SK-N-SH (cell line): ENCODE data around the gene PELI2. TPM values are rescaled to one million over a fixed set of nuclear protein-coding genes. Genes with fewer than 3 reads are reported as not detected.

Experiments
- CTCF ChIA-PET: fragments of 300-600, 350-600 bp; formaldehyde crosslinking; extraction: SDS; loops from one replicate; lab custom pipeline; 2021; lab: Yijun Ruan, JAX
- POLR2A ChIA-PET: fragments of 350-600 bp; sonication (Branson Sonifier 250); formaldehyde crosslinking; extraction: SDS; loops from one replicate; lab custom pipeline; 2020; ENCODE audit warnings: antibody characterized with exemption, inconsistent platforms; lab: Yijun Ruan, JAX
- DNase-seq: peaks from one replicate; pipeline ENCODE4 v3.0.0; 2012
- H2AFZ ChIP-seq: fragments of 200-600 bp; sonication (generic); 2 replicates; pipeline ENCODE4 v1.8.1; 2016; ENCODE audit warnings: antibody characterized with exemption, mild to moderate bottlenecking, low read depth
- H3F3A ChIP-seq: fragments of 200-600 bp; sonication (generic); replicated peaks from 2 replicates; pipeline ENCODE3; 2016; ENCODE audit warnings: antibody characterized with exemption, mild to moderate bottlenecking; ENCODE audit not compliant: insufficient read depth
- H3K27ac ChIP-seq, 2 experiments: fragments of 200-500 bp in 1 of 2; fragments of 200-600 bp in 1 of 2; sonication (Bioruptor generic) in 1 of 2; sonication (generic), shearing (Covaris generic) in 1 of 2; 2 replicates each; pipeline versions ENCODE4 v1.5.1 to v1.6.1; 2014 to 2016; ENCODE audit warnings: low read depth in 2 of 2, inconsistent platforms in 1 of 2, low read length in 1 of 2, mild to moderate bottlenecking in 1 of 2, mixed read lengths in 1 of 2
- H3K27me3 ChIP-seq: fragments of 200-600 bp; sonication (generic), shearing (Covaris generic); 2 replicates; pipeline ENCODE4 v1.6.1; 2016; ENCODE audit warnings: mixed run types; ENCODE audit not compliant: insufficient read depth
- H3K36me3 ChIP-seq, 2 experiments: fragments of 200-500 bp in 1 of 2; fragments of 200-600 bp in 1 of 2; sonication (Bioruptor generic) in 1 of 2; sonication (generic) in 1 of 2; replicated peaks in 1 of 2; 2 replicates each; pipeline versions ENCODE3 to v1.5.1; 2014 to 2016; ENCODE audit warnings: low read length in 1 of 2, mild to moderate bottlenecking in 1 of 2; ENCODE audit not compliant: insufficient read depth in 2 of 2, control insufficient read depth in 1 of 2
- H3K4me1 ChIP-seq, 2 experiments: fragments of 200-500 bp in 1 of 2; fragments of 200-600 bp in 1 of 2; sonication (Bioruptor generic) in 1 of 2; sonication (generic), shearing (Covaris generic) in 1 of 2; 2 replicates each; pipeline versions ENCODE4 v1.5.1 to v1.6.1; 2014 to 2016; ENCODE audit warnings: low read depth in 1 of 2, low read length in 1 of 2, mixed run types in 1 of 2; ENCODE audit not compliant: insufficient read depth in 2 of 2, control insufficient read depth in 1 of 2
- H3K4me2 ChIP-seq: fragments of 200-600 bp; sonication (generic), shearing (Covaris generic); 2 replicates; pipeline ENCODE4 v1.6.1; 2017; ENCODE audit warnings: mixed run types
- H3K4me3 ChIP-seq, 2 experiments: fragments of 200-500 bp in 1 of 2; fragments of 200-600 bp in 1 of 2; sonication (Bioruptor generic) in 1 of 2; sonication (generic), shearing (Covaris generic) in 1 of 2; 2 replicates each; pipeline versions ENCODE4 v1.5.1 to v1.8.1; 2014 to 2016; ENCODE audit warnings: low read depth in 2 of 2, inconsistent platforms in 1 of 2, low read length in 1 of 2, mild to moderate bottlenecking in 1 of 2, mixed read lengths in 1 of 2, moderate library complexity in 1 of 2
- H3K79me2 ChIP-seq: fragments of 200-600 bp; sonication (generic); 2 replicates; pipeline ENCODE4 v1.8.1; 2017; ENCODE audit warnings: mild to moderate bottlenecking; ENCODE audit not compliant: insufficient read depth
- H3K9ac ChIP-seq: fragments of 200-600 bp; sonication (generic); 2 replicates; pipeline ENCODE4 v1.6.1; 2017; ENCODE audit warnings: mixed run types
- H3K9me2 ChIP-seq: fragments of 200-600 bp; sonication (generic); 2 replicates; pipeline ENCODE4 v1.6.1; 2017; ENCODE audit warnings: mixed run types
- H3K9me3 ChIP-seq: fragments of 200-600 bp; sonication (generic); 2 replicates; pipeline ENCODE4 v1.6.1; 2017; ENCODE audit warnings: mixed run types, mild to moderate bottlenecking, moderate library complexity
- H4K20me1 ChIP-seq: fragments of 200-600 bp; sonication (generic); 2 replicates; pipeline ENCODE4 v1.6.1; 2017; ENCODE audit warnings: mild to moderate bottlenecking, mixed run types; ENCODE audit not compliant: insufficient read depth
- CHD2 ChIP-seq: fragments of 150-350 bp; IDR thresholded peaks from 2 replicates; pipeline ENCODE4 v1.6.1; 2018; ENCODE audit warnings: low read length; ENCODE audit not compliant: partially characterized antibody
- FOXJ3 ChIP-seq: sonication (generic); formaldehyde crosslinking; IDR thresholded peaks from 2 replicates; pipeline ENCODE4 v1.5.1; 2020; ENCODE audit warnings: mild to moderate bottlenecking, missing genetic modification reagents
- FOXM1 ChIP-seq: IDR thresholded peaks from 2 replicates; pipeline ENCODE4 v1.4.0; 2012; ENCODE audit warnings: low read depth, mild to moderate bottlenecking
- GABPA ChIP-seq: IDR thresholded peaks from 2 replicates; pipeline ENCODE4 v1.4.0; 2012; ENCODE audit warnings: low read depth, mild to moderate bottlenecking
- JUND ChIP-seq: IDR thresholded peaks from 2 replicates; pipeline ENCODE4 v1.4.0; 2012
- MAX ChIP-seq: IDR thresholded peaks from 2 replicates; pipeline ENCODE4 v1.4.0; 2012; ENCODE audit warnings: low read depth
- NFIC ChIP-seq: IDR thresholded peaks from 2 replicates; pipeline ENCODE4 v1.4.0; 2012; ENCODE audit warnings: borderline replicate concordance
- NRF1 ChIP-seq: IDR thresholded peaks from 2 replicates; pipeline ENCODE4 v1.6.1; 2012; ENCODE audit warnings: low read depth, mild to moderate bottlenecking, low read length
- PBX3 ChIP-seq: IDR thresholded peaks from 2 replicates; pipeline ENCODE4; 2012
- POLR2AphosphoS5 ChIP-seq: IDR thresholded peaks from 2 replicates; pipeline ENCODE4 v1.6.1; 2012; ENCODE audit warnings: low read depth, low read length
- REST ChIP-seq: IDR thresholded peaks from 2 replicates; pipeline ENCODE4 v1.6.1; 2012; ENCODE audit warnings: mild to moderate bottlenecking, low read depth, low read length, moderate library complexity
- RFX5 ChIP-seq: IDR thresholded peaks from 2 replicates; pipeline ENCODE4 v1.6.1; 2012; ENCODE audit warnings: mild to moderate bottlenecking, improper control_type of control experiment, low read length
- SMC3 ChIP-seq: IDR thresholded peaks from 2 replicates; pipeline ENCODE4 v1.6.1; 2012; ENCODE audit warnings: low read depth, low read length, improper control_type of control experiment
- TAF1 ChIP-seq: IDR thresholded peaks from 2 replicates; pipeline ENCODE4 v1.6.1; 2012; ENCODE audit warnings: low read depth, mild to moderate bottlenecking, low read length, moderate library complexity, borderline replicate concordance
- TCF12 ChIP-seq: IDR thresholded peaks from 2 replicates; pipeline ENCODE4 v1.4.0; 2012
- TEAD4 ChIP-seq: IDR thresholded peaks from 2 replicates; pipeline ENCODE4 v1.4.0; 2012; ENCODE audit warnings: mild to moderate bottlenecking, borderline replicate concordance; ENCODE audit not compliant: insufficient read depth
- USF1 ChIP-seq: IDR thresholded peaks from 2 replicates; pipeline ENCODE4 v1.4.0; 2012; ENCODE audit warnings: low read depth, borderline replicate concordance
- YY1 ChIP-seq: IDR thresholded peaks from 2 replicates; pipeline ENCODE4 v1.4.0; 2012; ENCODE audit warnings: low read depth, mild to moderate bottlenecking
- ZBTB33 ChIP-seq: IDR thresholded peaks from 2 replicates; pipeline ENCODE4 v1.4.0; 2012; ENCODE audit warnings: low read depth, borderline replicate concordance
- WGBS: methylation state at CpG from one replicate; pipeline ENCODE4 v1.1.6; 2017; ENCODE audit warnings: low lambda C conversion rate; 5-methylcytosine and 5-hydroxymethylcytosine counted together
- polyA plus RNA-seq, 3 experiments: library from polyadenylated mRNA; depleted of rRNA; stranded (reverse); fragments of >200 nt; gene quantifications; 2 replicates each; pipeline ENCODE4 v1.2.3, GENCODE V29; 2012

PELI2 gene
- polyA plus RNA-seq, 1 of the 3 experiments (the other 2 are of a cell fraction): not detected

- 10% methylated on average over 4 of the region's 4 CpGs for WGBS
- no peak overlapping the region for H3K4me3 ChIP-seq
- H2AFZ ChIP-seq: no peak overlapping the region
- no peaks in the 10 kb centered on the region for H4K20me1 ChIP-seq
- no peak for TF ChIP-seq NRF1
- no peak for TF ChIP-seq TEAD4
- no peak for TF ChIP-seq PBX3
- no peak for TF ChIP-seq CHD2
- no peak for TF ChIP-seq GABPA
- no peak for TF ChIP-seq FOXJ3 (CRISPR knock-in tag)
- TF ChIP-seq RFX5: no peak
- TF ChIP-seq YY1: no peak
- TF ChIP-seq USF1: no peak
- no peak for TF ChIP-seq MAX
- no peak for TF ChIP-seq JUND
- no peak for TF ChIP-seq NFIC
- TF ChIP-seq SMC3: no peak
- no peak for TF ChIP-seq POLR2AphosphoS5
- no peaks in the 10 kb centered on the region for H3K4me1 ChIP-seq
- no peaks in the 10 kb centered on the region; the same call in 1 of the 2 replicates for H3K27me3 ChIP-seq
- ChIA-PET CTCF (interaction anchor here (1.0 kb wide), 1 partner anchor 79 kb away, joined by 3 read pairs; no protein-coding TSS in a partner anchor), POLR2A (no interaction called here)
- H3K36me3 ChIP-seq: no peaks in the 10 kb centered on the region
- no peak overlapping the region for H3K4me2 ChIP-seq
- no peaks in the 10 kb centered on the region for H3K9me2 ChIP-seq
- no peak overlapping the region for H3K9ac ChIP-seq
- DNase-seq: no peak
- no peaks in the 10 kb centered on the region for H3F3A ChIP-seq
- no peak overlapping the region for H3K27ac ChIP-seq
- H3K79me2 ChIP-seq: no peaks in the 10 kb centered on the region
- 0 out of 2 replicates have a peak, but pooled peaks cover 13% of the 10 kb centered on the region for H3K9me3 ChIP-seq
These were observed 142.8 kb downstream of the PELI2 start for GRCh38 chr14:56261046-56261445.

- Histone ChIP-seq H3K27me3 (no peaks in the 10 kb centered on the region; the same call in 1 of the 2 replicates), H3K4me2 (no peak overlapping the region), H4K20me1 (no peaks in the 10 kb centered on the region), H3K9me2 (no peaks in the 10 kb centered on the region), H3K36me3 (no peaks in the 10 kb centered on the region), H3K4me1 (no peaks in the 10 kb centered on the region), H2AFZ (no peak overlapping the region), H3F3A (no peaks in the 10 kb centered on the region), H3K79me2 (no peaks in the 10 kb centered on the region), H3K27ac (no peak overlapping the region), H3K9me3 (0 out of 2 replicates have a peak, but pooled peaks cover 13% of the 10 kb centered on the region), H3K9ac (no peak overlapping the region), H3K4me3 (no peak overlapping the region)
- 17% methylated on average over 3 of the region's 3 CpGs for WGBS
- DNase-seq: no peak
- TF ChIP-seq FOXM1: no peak
- TF ChIP-seq SMC3: no peak
- TF ChIP-seq USF1: no peak
- no peak for TF ChIP-seq TCF12
- TF ChIP-seq NFIC: no peak
- no peak for TF ChIP-seq TAF1
- no peak for TF ChIP-seq REST
- TF ChIP-seq ZBTB33: no peak
- CTCF ChIA-PET: no interaction called here
- POLR2A ChIA-PET: no interaction called here
These were observed 144.3 kb downstream of the PELI2 start for GRCh38 chr14:56262530-56262929.
